ENCODE results near the gene DDHD1.

The DDHD1 gene

GRCh38 chr14:53043027-53043581 is 110.0 kb downstream of the DDHD1 start:
- peaks cover 52% of the 10 kb centered on the region for H3K36me3 Mint-ChIP-seq (ENCODE audit: low read depth)
- no peaks in the 10 kb centered on the region for H3K4me1 Mint-ChIP-seq (ENCODE audit: low read depth)
- intact Hi-C loops (cut with micrococcal nuclease): no loop called here
- H3K27ac Mint-ChIP-seq: no peak overlapping the region
- no peak overlapping the region for H3K4me3 Mint-ChIP-seq
- H3K9me3 Mint-ChIP-seq: no peaks in the 10 kb centered on the region
- no peaks in the 10 kb centered on the region for H3K27me3 Mint-ChIP-seq

DNA sequence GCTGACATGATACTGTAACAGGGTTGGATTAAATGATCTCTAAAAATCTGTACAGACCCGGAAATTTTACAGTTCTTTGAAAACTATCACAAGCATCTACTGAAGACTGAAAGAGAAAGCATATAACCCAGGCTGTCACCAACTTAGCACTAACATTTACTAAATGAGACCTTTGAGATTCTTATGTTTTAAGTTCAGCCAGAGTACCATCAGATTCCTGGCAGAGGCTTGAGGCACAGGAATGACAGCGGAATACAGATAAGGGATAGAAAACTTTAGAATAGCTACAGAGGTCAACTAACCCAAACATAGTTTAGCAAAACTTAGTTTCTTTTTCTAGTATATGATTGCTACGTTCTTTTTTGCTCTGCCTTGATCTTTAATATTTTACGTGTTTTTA is 110.6 kb downstream of the DDHD1 start:
- no peak overlapping the region for H3K27ac Mint-ChIP-seq
- intact Hi-C loops (cut with micrococcal nuclease): no loop called here
- peaks cover 4% of the 10 kb centered on the region for H3K9me3 Mint-ChIP-seq
- no peaks in the 10 kb centered on the region for H3K27me3 Mint-ChIP-seq
- H3K36me3 Mint-ChIP-seq (ENCODE audit: low read depth): peaks cover 58% of the 10 kb centered on the region
- no peaks in the 10 kb centered on the region for H3K4me1 Mint-ChIP-seq (ENCODE audit: low read depth)
- H3K4me3 Mint-ChIP-seq: no peak overlapping the region

DNA sequence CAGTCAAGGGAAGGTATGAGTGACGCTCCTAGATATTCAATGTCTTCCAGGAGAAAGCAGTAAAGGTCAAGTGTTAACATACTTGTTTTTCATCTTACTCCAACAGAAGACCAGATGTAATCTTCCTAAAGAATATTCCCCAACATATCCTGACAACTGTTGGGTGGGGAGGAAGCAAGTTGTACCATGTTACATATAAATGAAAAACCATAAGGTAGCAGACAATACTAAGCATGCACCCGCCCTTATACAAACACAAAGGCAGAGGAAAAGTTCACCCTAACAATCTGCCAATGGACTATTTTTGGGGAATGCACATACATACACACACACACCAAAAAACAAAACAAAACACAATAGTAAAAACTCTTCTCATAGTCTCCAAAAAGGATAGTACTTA is 112.1 kb downstream of the DDHD1 start:
- intact Hi-C loops (cut with micrococcal nuclease): no loop called here
- H3K36me3 Mint-ChIP-seq (ENCODE audit: low read depth): peaks cover 60% of the 10 kb centered on the region
- no peak overlapping the region for H3K4me3 Mint-ChIP-seq
- no peaks in the 10 kb centered on the region for H3K27me3 Mint-ChIP-seq
- peaks cover 7% of the 10 kb centered on the region for H3K9me3 Mint-ChIP-seq
- no peaks in the 10 kb centered on the region for H3K4me1 Mint-ChIP-seq (ENCODE audit: low read depth)
- H3K27ac Mint-ChIP-seq: no peak overlapping the region

DNA sequence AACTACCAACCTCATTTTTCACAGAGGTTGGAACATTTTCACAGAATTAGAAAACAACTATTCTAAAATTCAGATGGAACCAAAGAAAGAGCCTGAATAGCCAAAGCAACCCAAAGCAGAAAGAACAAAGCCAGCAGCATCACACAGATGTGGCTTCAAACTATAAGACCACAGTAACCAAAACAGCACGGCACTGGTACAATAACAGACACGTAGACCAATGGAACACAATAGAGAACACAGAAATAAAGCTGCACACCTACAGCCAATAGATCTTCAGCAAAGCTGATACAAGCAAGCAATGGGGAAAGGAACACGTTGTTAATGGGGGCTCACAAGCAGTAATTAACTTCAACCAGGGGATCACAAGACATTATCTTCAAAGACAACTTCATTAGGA is 114.5 kb downstream of the DDHD1 start:
- no peaks in the 10 kb centered on the region for H3K27me3 Mint-ChIP-seq
- H3K27ac Mint-ChIP-seq: no peak overlapping the region
- H3K4me1 Mint-ChIP-seq (ENCODE audit: low read depth): peaks cover 5% of the 10 kb centered on the region
- peaks cover 60% of the 10 kb centered on the region for H3K36me3 Mint-ChIP-seq (ENCODE audit: low read depth)
- H3K9me3 Mint-ChIP-seq: peaks cover 7% of the 10 kb centered on the region
- intact Hi-C loops (cut with micrococcal nuclease): no loop called here
- H3K4me3 Mint-ChIP-seq: no peak overlapping the region

- Mint-ChIP-seq H3K4me1 (ENCODE audit: low read depth) (peaks cover 5% of the 10 kb centered on the region), H3K36me3 (ENCODE audit: low read depth) (peaks cover 45% of the 10 kb centered on the region), H3K27me3 (no peaks in the 10 kb centered on the region), H3K4me3 (no peak overlapping the region), H3K9me3 (peaks cover 7% of the 10 kb centered on the region), H3K27ac (no peak overlapping the region)
- intact Hi-C loops (cut with micrococcal nuclease): no loop called here
Measured at GRCh38 chr14:53037016-53037415, 116.1 kb downstream of the DDHD1 start.

DNA sequence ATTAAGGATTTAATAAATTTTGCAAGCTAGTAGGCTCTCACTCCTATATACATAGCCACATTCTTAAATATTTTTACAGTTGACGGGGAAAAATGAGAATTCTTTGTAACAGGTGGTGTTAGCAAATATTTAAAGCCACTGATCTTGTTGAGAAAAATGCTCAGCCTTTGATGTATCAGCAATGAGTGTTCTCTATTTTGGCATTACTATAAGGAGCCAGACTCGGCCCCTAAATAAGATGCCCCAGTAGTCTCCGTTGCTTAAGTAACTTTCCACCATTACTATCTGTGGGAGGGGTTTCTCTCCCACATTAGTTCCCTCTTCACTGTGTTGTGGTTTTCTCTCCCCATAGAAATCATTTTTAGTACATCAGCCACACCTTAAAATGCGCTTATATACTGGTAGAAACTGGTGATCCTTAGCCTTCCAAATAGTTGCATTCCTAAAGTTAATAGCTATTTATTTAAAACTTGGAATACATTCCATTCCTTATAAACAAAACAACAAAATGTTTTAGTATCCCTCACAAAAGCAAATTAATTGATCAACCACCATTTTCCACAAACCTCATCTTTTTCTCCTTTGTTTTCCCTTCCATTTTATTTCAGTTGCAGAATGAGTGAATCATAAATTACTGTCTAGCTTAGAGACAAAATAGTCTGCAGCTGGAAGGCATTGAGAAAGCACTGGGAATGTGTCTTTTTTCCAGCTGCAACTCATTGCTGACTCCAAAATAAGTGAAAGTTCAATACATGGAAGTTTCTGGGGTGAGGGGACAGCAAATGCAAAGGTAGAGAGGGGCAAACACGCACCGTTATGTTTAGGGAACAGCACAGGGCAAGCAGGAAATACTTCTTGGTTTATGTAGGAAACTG is 117.5 kb downstream of the DDHD1 start:
- H3K9me3 Mint-ChIP-seq: peaks cover 7% of the 10 kb centered on the region
- no peak overlapping the region for H3K4me3 Mint-ChIP-seq
- H3K27me3 Mint-ChIP-seq: no peaks in the 10 kb centered on the region
- peaks cover 34% of the 10 kb centered on the region for H3K36me3 Mint-ChIP-seq (ENCODE audit: low read depth)
- intact Hi-C loops (cut with micrococcal nuclease): no loop called here
- H3K4me1 Mint-ChIP-seq (ENCODE audit: low read depth): peaks cover 5% of the 10 kb centered on the region
- H3K27ac Mint-ChIP-seq: no peak overlapping the region

- H3K4me1 Mint-ChIP-seq (ENCODE audit: low read depth): peaks cover 5% of the 10 kb centered on the region
- intact Hi-C loops (cut with micrococcal nuclease): no loop called here
- H3K9me3 Mint-ChIP-seq: peaks cover 7% of the 10 kb centered on the region
- no peak overlapping the region for H3K27ac Mint-ChIP-seq
- no peaks in the 10 kb centered on the region for H3K27me3 Mint-ChIP-seq
- H3K36me3 Mint-ChIP-seq (ENCODE audit: low read depth): peaks cover 27% of the 10 kb centered on the region
- H3K4me3 Mint-ChIP-seq: no peak overlapping the region
Measured at GRCh38 chr14:53034688-53035230, 118.4 kb downstream of the DDHD1 start.

DNA sequence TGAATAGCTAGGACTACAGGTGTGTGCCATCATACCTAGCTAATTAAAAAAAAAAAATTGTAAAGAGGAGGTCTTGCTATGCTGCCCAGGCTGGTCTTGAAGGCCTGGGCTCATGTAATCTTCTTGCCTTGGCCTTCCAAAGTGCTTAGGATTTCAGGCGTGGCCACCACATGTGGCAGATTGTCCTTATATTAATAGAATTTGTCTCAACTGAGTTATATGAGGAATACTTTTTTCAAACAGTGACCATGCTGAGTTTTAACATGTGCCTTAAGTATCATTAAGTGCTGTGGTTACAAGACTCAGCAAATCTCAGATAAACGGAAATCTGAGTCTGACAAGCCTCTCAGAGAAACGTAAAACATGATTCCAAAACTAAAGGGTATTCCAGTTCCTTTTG is 119.1 kb downstream of the DDHD1 start:
- Mint-ChIP-seq H3K36me3 (ENCODE audit: low read depth) (peaks cover 19% of the 10 kb centered on the region), H3K4me1 (ENCODE audit: low read depth) (peaks cover 5% of the 10 kb centered on the region), H3K9me3 (peaks cover 7% of the 10 kb centered on the region), H3K27me3 (no peaks in the 10 kb centered on the region), H3K4me3 (no peak overlapping the region), H3K27ac (no peak overlapping the region)
- intact Hi-C loops (cut with micrococcal nuclease): no loop called here

DNA sequence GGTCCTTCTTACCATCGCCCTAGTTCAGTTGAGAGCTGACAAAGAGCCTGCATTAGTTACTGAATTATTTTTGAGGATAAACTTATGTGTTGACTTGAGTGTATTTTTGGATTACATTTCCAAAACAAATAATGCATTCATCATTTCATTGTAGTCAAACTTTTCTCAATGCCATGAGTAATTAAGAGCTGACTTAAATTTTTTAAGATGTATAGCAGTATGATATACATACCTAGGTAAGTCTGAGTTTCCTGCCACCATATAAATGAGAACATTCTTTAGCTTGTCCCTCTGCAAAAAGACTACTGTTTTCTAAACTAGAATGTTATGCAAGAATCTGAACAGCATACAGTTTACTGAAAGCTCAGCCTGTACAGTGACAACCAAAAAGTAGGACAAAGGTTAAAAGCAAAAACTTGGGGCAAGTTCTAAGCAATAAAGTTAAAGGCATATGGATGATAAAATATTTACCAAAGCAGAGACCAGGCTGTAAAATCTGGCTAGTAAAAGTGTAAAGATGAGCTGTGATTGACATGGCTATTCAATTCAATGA is 120.2 kb downstream of the DDHD1 start:
- Mint-ChIP-seq H3K27me3 (no peaks in the 10 kb centered on the region), H3K9me3 (peaks cover 7% of the 10 kb centered on the region), H3K4me1 (ENCODE audit: low read depth) (peaks cover 5% of the 10 kb centered on the region), H3K36me3 (ENCODE audit: low read depth) (peaks cover 12% of the 10 kb centered on the region), H3K4me3 (no peak overlapping the region), H3K27ac (no peak overlapping the region)
- intact Hi-C loops (cut with micrococcal nuclease): no loop called here

- Mint-ChIP-seq H3K27ac (no peak overlapping the region), H3K4me1 (ENCODE audit: low read depth) (peaks cover 5% of the 10 kb centered on the region), H3K4me3 (no peak overlapping the region), H3K9me3 (peaks cover under 1% of the 10 kb centered on the region), H3K36me3 (ENCODE audit: low read depth) (peaks cover 6% of the 10 kb centered on the region), H3K27me3 (no peaks in the 10 kb centered on the region)
- intact Hi-C loops (cut with micrococcal nuclease): no loop called here
Measured at GRCh38 chr14:53032161-53032803, 120.8 kb downstream of the DDHD1 start.

DNA sequence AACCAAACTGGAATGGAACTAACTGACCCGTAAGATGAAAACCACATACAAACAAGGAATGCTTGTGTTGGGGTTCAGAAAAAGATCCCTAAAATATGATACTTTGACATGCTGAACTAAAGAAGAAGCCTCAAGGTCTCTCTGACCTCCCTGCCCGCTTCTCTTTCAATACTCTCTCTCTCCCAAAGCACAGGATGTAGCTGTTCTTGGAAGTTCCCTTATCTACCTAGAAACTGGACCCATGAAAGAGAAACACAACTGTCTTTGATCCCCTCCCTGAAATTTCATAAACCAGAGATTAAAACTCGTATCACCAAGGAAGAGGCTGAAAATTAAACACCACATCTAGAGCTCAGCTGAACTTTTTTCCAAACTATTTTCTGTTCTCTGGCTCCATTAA is 125.6 kb downstream of the DDHD1 start:
- no peaks in the 10 kb centered on the region for H3K4me1 Mint-ChIP-seq (ENCODE audit: low read depth)
- no peaks in the 10 kb centered on the region for H3K36me3 Mint-ChIP-seq (ENCODE audit: low read depth)
- no peak overlapping the region for H3K4me3 Mint-ChIP-seq
- no peaks in the 10 kb centered on the region for H3K9me3 Mint-ChIP-seq
- no peak overlapping the region for H3K27ac Mint-ChIP-seq
- intact Hi-C loops (cut with micrococcal nuclease): no loop called here
- no peaks in the 10 kb centered on the region for H3K27me3 Mint-ChIP-seq

DNA sequence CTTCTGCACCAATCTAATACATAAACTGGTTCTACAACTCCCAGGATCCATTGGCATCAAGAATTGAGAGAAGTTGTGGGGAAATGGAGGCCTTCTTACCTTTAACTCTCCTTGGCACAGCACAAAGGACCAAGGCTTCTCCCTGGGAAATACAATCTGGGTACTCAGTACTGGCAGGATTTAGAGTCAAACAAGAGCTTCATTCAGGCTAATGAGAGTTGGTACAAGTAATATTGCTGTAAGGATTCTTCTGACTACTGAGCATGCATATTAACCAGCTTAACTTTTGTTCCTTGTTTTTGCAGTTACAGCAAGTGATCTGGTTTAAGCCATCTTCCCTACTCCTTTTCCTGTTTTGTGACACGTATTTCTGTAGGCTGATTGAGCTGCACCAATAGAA is 126.1 kb downstream of the DDHD1 start:
- Mint-ChIP-seq H3K27me3 (no peaks in the 10 kb centered on the region), H3K9me3 (no peaks in the 10 kb centered on the region), H3K27ac (no peak overlapping the region), H3K36me3 (ENCODE audit: low read depth) (no peaks in the 10 kb centered on the region), H3K4me3 (no peak overlapping the region), H3K4me1 (ENCODE audit: low read depth) (no peaks in the 10 kb centered on the region)
- intact Hi-C loops (cut with micrococcal nuclease): no loop called here

- no peak overlapping the region for H3K4me3 Mint-ChIP-seq
- no peaks in the 10 kb centered on the region for H3K27me3 Mint-ChIP-seq
- no peaks in the 10 kb centered on the region for H3K36me3 Mint-ChIP-seq (ENCODE audit: low read depth)
- H3K9me3 Mint-ChIP-seq: no peaks in the 10 kb centered on the region
- no peak overlapping the region for H3K27ac Mint-ChIP-seq
- no peaks in the 10 kb centered on the region for H3K4me1 Mint-ChIP-seq (ENCODE audit: low read depth)
- intact Hi-C loops (cut with micrococcal nuclease): no loop called here
Measured at GRCh38 chr14:53023325-53023724, 129.8 kb downstream of the DDHD1 start.

DNA sequence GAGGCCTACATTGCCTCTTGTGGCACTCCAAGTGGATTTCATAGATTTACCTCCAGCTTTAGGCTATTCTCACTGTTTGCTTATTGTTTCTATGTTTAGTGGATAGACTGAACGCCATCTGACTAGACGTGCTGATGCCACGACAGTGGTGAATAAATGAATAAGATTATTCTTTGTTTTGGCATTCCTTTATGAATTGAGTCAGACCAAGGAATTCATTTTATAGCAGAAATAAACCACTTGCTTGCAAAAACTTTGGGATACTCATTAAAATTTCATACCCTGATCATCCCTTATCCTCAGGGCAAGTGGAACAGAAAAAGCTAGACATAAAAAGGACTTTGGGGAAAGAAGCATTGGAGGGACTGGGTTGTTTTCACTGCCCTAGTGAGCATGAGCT is 130.5 kb downstream of the DDHD1 start:
- Mint-ChIP-seq H3K4me1 (ENCODE audit: low read depth) (no peaks in the 10 kb centered on the region), H3K9me3 (no peaks in the 10 kb centered on the region), H3K36me3 (ENCODE audit: low read depth) (no peaks in the 10 kb centered on the region), H3K4me3 (no peak overlapping the region), H3K27ac (no peak overlapping the region), H3K27me3 (no peaks in the 10 kb centered on the region)
- intact Hi-C loops (cut with micrococcal nuclease): no loop called here
